ENCODE data around the gene DDX39A.
"Not testable (repeated sequence)": the region's sequence is repeated elsewhere in the genome, so short reads cannot be mapped to it uniquely, and the experiment has no call there.

Gene DDX39A

GRCh38 chr19:14383661-14384555 lies 35.2 kb downstream of the DDX39A start:
- DNase-seq = peak; percentile 61

- DNase-seq = peak; percentile 68
Measured at GRCh38 chr19:14381689-14382474, 37.3 kb downstream of the DDX39A start.

- no peak for DNase-seq
Measured at GRCh38 chr19:14379294-14380065, 39.7 kb downstream of the DDX39A start.

GRCh38 chr19:14378890-14379289 lies 40.3 kb downstream of the DDX39A start:
- no peak for DNase-seq

GRCh38 chr19:14377883-14378328 lies 41.2 kb downstream of the DDX39A start:
- DNase-seq = no peak

GRCh38 chr19:14375582-14376291 lies 43.4 kb downstream of the DDX39A start:
- DNase-seq = no peak

- peak; percentile 70 for DNase-seq
Measured at GRCh38 chr19:14375055-14375581, 44.0 kb downstream of the DDX39A start.

GRCh38 chr19:14374313-14374712 lies 44.8 kb downstream of the DDX39A start:
- DNase-seq = not testable (repeated sequence)

- DNase-seq = not testable (repeated sequence)
Measured at GRCh38 chr19:14372384-14373077, 46.6 kb downstream of the DDX39A start.

- no peak for DNase-seq
Measured at GRCh38 chr19:14371301-14371821, 47.8 kb downstream of the DDX39A start.

GRCh38 chr19:14370940-14371280 lies 48.2 kb downstream of the DDX39A start:
- DNase-seq = no peak

GRCh38 chr19:14370169-14370939 lies 48.8 kb downstream of the DDX39A start:
- peak; percentile 51 for DNase-seq

GRCh38 chr19:14369399-14370168 lies 49.6 kb downstream of the DDX39A start:
- DNase-seq = peak; percentile 83

GRCh38 chr19:14368011-14368513 lies 51.1 kb downstream of the DDX39A start:
- DNase-seq = no peak

GRCh38 chr19:14367016-14367415 lies 52.1 kb downstream of the DDX39A start:
- DNase-seq = no peak

- DNase-seq = peak; percentile 87
Measured at GRCh38 chr19:14366529-14366928, 52.6 kb downstream of the DDX39A start.

- not testable (repeated sequence) for DNase-seq
Measured at GRCh38 chr19:14364098-14364443, 55.1 kb downstream of the DDX39A start.

- peak; percentile 44 for DNase-seq
Measured at GRCh38 chr19:14363183-14364097, 55.7 kb downstream of the DDX39A start.
